PC-3 (cell line): ENCODE results near the gene CAMTA1.

Experiments used
- EZH2 ChIP-seq: fragments of 300-600 bp; sonication (generic); IDR thresholded peaks from one replicate; pipeline ENCODE4 v1.6.1; 2017; ENCODE audit warnings: antibody characterized with exemption, mild to moderate bottlenecking, low read length; ENCODE audit not compliant: unreplicated experiment
- EZH2phosphoT487 ChIP-seq: fragments of 300-600 bp; sonication (generic); IDR thresholded peaks from 2 replicates; pipeline ENCODE4 v1.6.1; 2018; ENCODE audit warnings: mild to moderate bottlenecking, antibody characterized with exemption, low read length, borderline replicate concordance
- TF ChIP-seq, protein P1 (sequence below): fragments of 300-600 bp; sonication (generic); conservative IDR thresholded peaks from 2 replicates; pipeline ENCODE4 v1.5.1; 2017; ENCODE audit warnings: antibody characterized with exemption, low read depth, mild to moderate bottlenecking, low read length

DNA sequence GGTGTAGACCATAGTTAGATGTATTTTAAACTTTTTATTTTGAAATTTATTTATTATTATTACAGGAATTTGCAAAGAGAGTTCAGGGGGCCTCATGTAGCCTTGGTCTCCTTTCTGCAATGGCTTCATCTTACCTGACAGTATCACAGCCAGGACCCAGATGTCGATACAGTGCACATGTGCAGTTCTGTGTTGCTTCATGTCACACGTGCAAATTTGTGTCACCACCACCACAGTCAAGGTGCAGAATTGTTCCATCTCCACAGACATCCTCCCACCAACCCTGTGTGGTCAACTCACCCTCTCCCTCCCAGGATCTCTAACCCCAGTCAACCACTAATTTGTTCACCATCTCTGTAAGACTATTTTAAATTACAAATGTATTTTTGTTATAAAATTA, 184.5 kb downstream of the CAMTA1 start:
- TF ChIP-seq, protein P1, sequence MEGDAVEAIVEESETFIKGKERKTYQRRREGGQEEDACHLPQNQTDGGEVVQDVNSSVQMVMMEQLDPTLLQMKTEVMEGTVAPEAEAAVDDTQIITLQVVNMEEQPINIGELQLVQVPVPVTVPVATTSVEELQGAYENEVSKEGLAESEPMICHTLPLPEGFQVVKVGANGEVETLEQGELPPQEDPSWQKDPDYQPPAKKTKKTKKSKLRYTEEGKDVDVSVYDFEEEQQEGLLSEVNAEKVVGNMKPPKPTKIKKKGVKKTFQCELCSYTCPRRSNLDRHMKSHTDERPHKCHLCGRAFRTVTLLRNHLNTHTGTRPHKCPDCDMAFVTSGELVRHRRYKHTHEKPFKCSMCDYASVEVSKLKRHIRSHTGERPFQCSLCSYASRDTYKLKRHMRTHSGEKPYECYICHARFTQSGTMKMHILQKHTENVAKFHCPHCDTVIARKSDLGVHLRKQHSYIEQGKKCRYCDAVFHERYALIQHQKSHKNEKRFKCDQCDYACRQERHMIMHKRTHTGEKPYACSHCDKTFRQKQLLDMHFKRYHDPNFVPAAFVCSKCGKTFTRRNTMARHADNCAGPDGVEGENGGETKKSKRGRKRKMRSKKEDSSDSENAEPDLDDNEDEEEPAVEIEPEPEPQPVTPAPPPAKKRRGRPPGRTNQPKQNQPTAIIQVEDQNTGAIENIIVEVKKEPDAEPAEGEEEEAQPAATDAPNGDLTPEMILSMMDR = no peak
- TF ChIP-seq EZH2phosphoT487 (no peak), EZH2 (no peak)
